Breast epithelium (tissue), 4 donors: Measurements from ENCODE around the gene PPARD. TPM values are rescaled to one million over a fixed set of nuclear protein-coding genes. Genes with fewer than 3 reads are reported as not detected.

ENCODE experiments used
- DNase-seq, 2 donors: peaks; one replicate each; pipeline ENCODE4 v3.0.0-alpha.2; 2019; ENCODE audit warnings: low spot score in 2 of 2
- H3K27ac ChIP-seq, 2 donors: fragments of 200-600 bp; sonication (generic) in 1 of 2; one replicate each; pipeline ENCODE4 v1.5.1; 2016 to 2019; ENCODE audit warnings: mild to moderate bottlenecking in 1 of 2
- H3K27me3 ChIP-seq, 2 donors: fragments of 200-600 bp; sonication (generic) in 1 of 2; one replicate each; pipeline versions ENCODE4 v1.5.1 to v1.6.0; 2017 to 2019; ENCODE audit warnings: control low read depth in 1 of 2, mild to moderate bottlenecking in 1 of 2
- H3K36me3 ChIP-seq: fragments of 200-600 bp; one replicate; pipeline ENCODE4 v1.5.1; 2019
- H3K4me1 ChIP-seq, 2 donors: fragments of 200-600 bp; sonication (generic); one replicate each; pipeline ENCODE4 v1.5.1; 2016 to 2019; ENCODE audit warnings: control low read depth in 1 of 2
- H3K4me3 ChIP-seq, 3 donors: fragments of 200-600 bp; sonication (generic); 1 replicate in 2 of 3; 2 replicates in 1 of 3; pipeline ENCODE4 v1.5.1; 2016 to 2019; ENCODE audit warnings: mild to moderate bottlenecking in 3 of 3, moderate library complexity in 2 of 3
- H3K9me3 ChIP-seq, 2 donors: fragments of 200-600 bp; sonication (generic) in 1 of 2; one replicate each; pipeline ENCODE4 v1.5.1; 2016 to 2019; ENCODE audit warnings: control low read depth in 1 of 2
- POLR2A ChIP-seq: fragments of 450-650 bp; IDR thresholded peaks from one replicate; pipeline ENCODE4 v1.6.1; 2016; ENCODE audit warnings: antibody characterized with exemption, mild to moderate bottlenecking, moderate library complexity
- POLR2AphosphoS5 ChIP-seq, 3 donors: sonication (generic); formaldehyde crosslinking; IDR thresholded peaks; one replicate each; pipeline ENCODE4 v1.6.1; 2017; ENCODE audit warnings: antibody characterized with exemption in 3 of 3
- intact Hi-C: fragments of 100-400 bp; cut with DNase I; formaldehyde crosslinking; loops from one replicate; pipeline ENCODE4 v1.15.1; 2023; ENCODE audit warnings: low total_unique reads
- total RNA-seq, 3 donors: library from RNA; depleted of rRNA; stranded (reverse); fragments of >200 nt; gene quantifications; one replicate each; pipeline ENCODE4 v1.1.0, GENCODE V29; 2016
- TF ChIP-seq, protein P1 (sequence below), 3 donors: fragments of 450-650 bp; IDR thresholded peaks; one replicate each; pipeline ENCODE4 v1.5.1; 2016 to 2017; ENCODE audit warnings: antibody characterized with exemption in 3 of 3, mild to moderate bottlenecking in 3 of 3, moderate library complexity in 3 of 3

The PPARD gene
- total RNA-seq, 3 donors from 2014 or later, result 7.2 to 11.1 (median 10.7) TPM

DNA sequence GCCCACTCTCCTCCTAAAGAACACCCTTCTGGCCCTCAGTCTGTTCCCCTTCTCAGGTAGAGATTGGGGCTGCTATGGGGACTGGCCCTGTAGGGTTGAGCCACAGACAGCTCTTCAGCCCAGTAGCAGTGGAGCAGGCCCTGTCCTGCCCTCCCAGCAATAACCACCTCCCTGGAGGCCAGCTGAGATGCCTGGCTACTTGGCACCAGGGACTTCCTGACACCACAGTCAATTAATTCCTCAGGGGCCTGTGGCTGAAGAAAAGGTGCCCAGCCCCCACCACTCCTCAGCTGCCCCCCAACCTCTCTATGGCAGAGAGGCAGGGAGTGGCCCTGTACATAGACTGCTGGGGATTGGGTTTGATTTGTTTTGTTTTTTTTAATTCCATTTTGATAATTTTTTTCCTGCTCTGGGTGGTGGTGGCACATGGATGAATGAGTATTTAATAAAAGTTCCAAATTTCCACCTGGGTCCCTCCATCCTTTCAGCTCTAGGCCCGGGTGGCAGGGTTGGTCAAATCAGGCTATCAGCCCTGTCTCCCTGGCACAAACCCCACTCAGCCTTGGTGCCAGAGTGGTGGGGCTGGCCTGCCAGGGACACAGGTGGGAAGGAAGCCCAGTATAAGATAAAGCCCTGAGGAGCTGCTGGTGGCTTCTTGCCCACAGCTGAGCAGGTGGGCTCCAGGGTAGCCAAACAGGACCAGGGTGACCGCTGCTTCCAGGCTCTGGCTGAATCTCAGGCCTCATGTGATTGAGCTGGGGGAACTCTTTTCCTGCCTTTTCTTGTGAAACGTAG lies 46.6 kb upstream of the PPARD start:
- TF ChIP-seq POLR2A (no peak), POLR2AphosphoS5 (IDR thresholded peaks at IDR 0.05) (no peak)
- TF ChIP-seq, protein P1, sequence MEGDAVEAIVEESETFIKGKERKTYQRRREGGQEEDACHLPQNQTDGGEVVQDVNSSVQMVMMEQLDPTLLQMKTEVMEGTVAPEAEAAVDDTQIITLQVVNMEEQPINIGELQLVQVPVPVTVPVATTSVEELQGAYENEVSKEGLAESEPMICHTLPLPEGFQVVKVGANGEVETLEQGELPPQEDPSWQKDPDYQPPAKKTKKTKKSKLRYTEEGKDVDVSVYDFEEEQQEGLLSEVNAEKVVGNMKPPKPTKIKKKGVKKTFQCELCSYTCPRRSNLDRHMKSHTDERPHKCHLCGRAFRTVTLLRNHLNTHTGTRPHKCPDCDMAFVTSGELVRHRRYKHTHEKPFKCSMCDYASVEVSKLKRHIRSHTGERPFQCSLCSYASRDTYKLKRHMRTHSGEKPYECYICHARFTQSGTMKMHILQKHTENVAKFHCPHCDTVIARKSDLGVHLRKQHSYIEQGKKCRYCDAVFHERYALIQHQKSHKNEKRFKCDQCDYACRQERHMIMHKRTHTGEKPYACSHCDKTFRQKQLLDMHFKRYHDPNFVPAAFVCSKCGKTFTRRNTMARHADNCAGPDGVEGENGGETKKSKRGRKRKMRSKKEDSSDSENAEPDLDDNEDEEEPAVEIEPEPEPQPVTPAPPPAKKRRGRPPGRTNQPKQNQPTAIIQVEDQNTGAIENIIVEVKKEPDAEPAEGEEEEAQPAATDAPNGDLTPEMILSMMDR (IDR thresholded peaks at IDR 0.05), result no peak
- Histone ChIP-seq H3K27ac (no peak overlapping the region), H3K4me3 (no peak overlapping the region), H3K27me3 (no peaks in the 10 kb centered on the region), H3K4me1 (peaks cover 4 to 6% of the 10 kb centered on the region in 2 donors), H3K36me3 (peaks cover 9% of the 10 kb centered on the region), H3K9me3 (no peaks in the 10 kb centered on the region)
- intact Hi-C loops, result loop anchor here (5.0 kb wide), 1 partner anchor 522 kb away; no protein-coding TSS in a partner anchor
- no peak for DNase-seq

DNA sequence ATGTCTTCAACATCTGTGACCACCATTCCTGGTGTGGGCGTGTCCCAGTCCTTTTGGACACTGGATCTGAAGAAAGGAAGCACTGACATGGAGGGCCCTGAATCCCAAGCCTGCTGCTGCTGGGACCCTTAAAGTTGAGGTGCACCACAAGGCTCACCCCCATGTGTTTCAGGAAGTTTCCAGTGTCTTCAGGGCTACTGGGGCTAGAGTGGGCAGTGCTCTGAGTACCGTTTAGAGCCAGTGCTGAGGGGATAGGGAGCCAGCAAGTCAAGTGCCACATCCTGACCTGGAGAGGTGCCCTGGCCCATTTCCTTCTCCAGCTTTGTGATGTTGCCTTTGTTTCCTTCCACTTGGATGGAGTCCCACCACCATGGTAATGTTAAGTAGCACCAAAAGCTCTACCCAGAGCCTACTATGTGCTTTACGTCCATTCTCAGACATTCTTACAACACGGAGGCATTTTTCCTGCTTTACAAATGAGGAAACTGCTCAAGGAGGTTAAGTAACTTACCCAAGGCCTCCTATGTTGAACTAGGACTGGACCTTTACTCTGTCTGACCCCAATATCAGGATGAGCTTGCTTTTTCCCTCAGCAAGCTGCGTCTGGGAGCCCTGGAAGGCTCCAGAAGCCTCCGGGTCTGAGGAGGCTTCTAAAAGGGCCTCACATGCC lies 45.3 kb upstream of the PPARD start:
- peaks cover 9% of the 10 kb centered on the region for H3K36me3 ChIP-seq
- H3K4me3 ChIP-seq, result peak overlapping the region in 2 of 3 donors; percentile 34 to 78
- peak overlapping the region; percentile 80 to 89 for H3K27ac ChIP-seq
- H3K4me1 ChIP-seq, result peaks cover 4 to 6% of the 10 kb centered on the region in 2 donors
- intact Hi-C loops, result loop anchor here (5.0 kb wide), 1 partner anchor 520 kb away; no protein-coding TSS in a partner anchor
- DNase-seq, result no peak
- H3K27me3 ChIP-seq, result no peaks in the 10 kb centered on the region
- no peaks in the 10 kb centered on the region for H3K9me3 ChIP-seq
- TF ChIP-seq POLR2AphosphoS5 (IDR thresholded peaks at IDR 0.05) (no peak), POLR2A (no peak)
- TF ChIP-seq, protein P1 (IDR thresholded peaks at IDR 0.05), result no peak

DNA sequence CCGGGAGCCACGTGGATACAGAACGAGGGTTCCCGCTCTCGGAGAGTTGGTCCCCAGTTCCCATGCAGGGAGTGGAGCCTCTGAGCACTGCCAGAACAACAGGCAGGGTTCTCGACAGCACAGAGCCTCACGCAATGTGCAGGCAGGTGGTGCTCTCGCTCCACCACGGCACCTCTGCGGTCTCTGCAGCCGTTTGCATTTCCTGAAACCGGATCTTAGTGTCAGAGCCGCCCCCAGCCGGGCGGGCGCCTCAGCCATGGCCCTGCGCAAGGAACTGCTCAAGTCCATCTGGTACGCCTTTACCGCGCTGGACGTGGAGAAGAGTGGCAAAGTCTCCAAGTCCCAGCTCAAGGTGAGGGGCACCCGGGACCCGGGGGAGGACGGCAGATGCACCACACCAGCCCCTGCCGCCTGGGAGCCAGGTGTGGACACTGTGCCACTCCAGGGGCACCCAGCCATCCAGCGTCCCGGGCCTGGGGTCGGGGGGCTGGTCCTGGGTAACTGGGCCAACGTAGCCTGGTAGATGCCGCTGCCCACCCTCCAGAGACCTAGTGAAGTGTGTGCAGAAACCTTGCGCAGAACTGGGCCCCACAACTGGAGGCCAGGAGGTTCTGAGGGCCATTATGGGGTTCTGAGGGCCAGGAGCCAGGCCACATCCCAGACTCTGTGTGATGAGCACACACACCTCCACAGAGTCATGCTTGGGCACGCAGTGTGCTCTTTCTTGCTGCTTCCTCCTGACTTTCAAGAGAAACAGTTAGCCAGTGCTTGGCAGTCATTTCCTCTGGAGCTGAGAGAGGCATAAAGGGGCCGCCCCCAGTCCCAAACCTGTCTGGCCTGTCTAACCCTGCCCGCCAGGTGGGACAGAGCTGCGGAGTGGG lies 44.5 kb upstream of the PPARD start, which contains the start of gene DEF6:
Gene DEF6, plus strand, starts transcription at position 218 of the 881 bp plus-strand sequence. Its CDS starts 39 bp downstream, at position 257.
- no peaks in the 10 kb centered on the region for H3K27me3 ChIP-seq
- H3K4me3 ChIP-seq, result peak within 1 kb of the TSS; percentile 34 to 78 (median 57)
- peaks cover 4 to 6% of the 10 kb centered on the region in 2 donors for H3K4me1 ChIP-seq
- DNase-seq, result peak; percentile 84 to 88
- intact Hi-C loops, result loop anchor here (5.0 kb wide), 1 partner anchor 519 kb away; no protein-coding TSS in a partner anchor
- H3K36me3 ChIP-seq, result peaks cover 6% of the 10 kb centered on the region
- no peaks in the 10 kb centered on the region for H3K9me3 ChIP-seq
- peak within 1 kb of the TSS; percentile 80 to 89 for H3K27ac ChIP-seq
- TF ChIP-seq POLR2AphosphoS5 (IDR thresholded peaks at IDR 0.05) (peak in 2 of 3 donors; percentile 46 to 78), POLR2A (no peak)
- TF ChIP-seq, protein P1 (IDR thresholded peaks at IDR 0.05), result peak; percentile 10 to 86 (median 73)

DNA sequence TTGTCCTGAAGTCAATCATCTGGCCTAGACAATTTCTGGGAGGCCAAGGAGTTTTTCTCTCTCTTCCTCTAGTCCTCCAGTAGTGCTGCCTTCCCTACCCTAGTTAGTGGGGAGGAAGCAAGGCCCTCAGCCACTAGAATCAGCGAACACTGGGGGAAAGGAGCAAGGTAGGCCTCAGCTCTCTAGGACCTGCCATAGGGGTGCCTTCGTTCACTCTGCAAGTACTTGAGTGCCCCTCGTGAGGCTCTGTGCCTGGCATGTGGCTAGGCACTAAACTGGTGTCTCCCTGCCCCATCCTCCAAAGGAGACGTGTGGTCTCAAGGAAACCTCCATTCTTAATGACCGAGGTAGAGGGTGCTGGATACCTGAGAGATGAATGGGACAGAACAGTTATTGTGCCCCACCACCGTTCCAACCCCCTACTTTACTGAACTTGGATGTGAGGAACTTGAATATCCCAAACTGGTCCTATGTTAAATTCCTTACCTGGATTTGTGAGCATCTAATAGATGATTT lies 43.7 kb upstream of the PPARD start:
- H3K4me1 ChIP-seq, result peaks cover 4 to 6% of the 10 kb centered on the region in 2 donors
- peak overlapping the region in 2 of 3 donors; percentile 57 to 78 for H3K4me3 ChIP-seq
- DNase-seq, result no peak
- intact Hi-C loops, result loop anchor here (5.0 kb wide), 1 partner anchor 519 kb away; no protein-coding TSS in a partner anchor
- H3K27ac ChIP-seq, result peak overlapping the region; percentile 80 to 89
- no peaks in the 10 kb centered on the region for H3K9me3 ChIP-seq
- no peak for TF ChIP-seq POLR2A
- no peak for TF ChIP-seq POLR2AphosphoS5 (IDR thresholded peaks at IDR 0.05)
- TF ChIP-seq, protein P1 (IDR thresholded peaks at IDR 0.05), result no peak
- H3K36me3 ChIP-seq, result no peaks in the 10 kb centered on the region
- H3K27me3 ChIP-seq, result no peaks in the 10 kb centered on the region
